HG02884 (cell line): Measurements from ENCODE around the gene COL5A1.
"Not testable (repeated sequence)": the region's sequence is repeated elsewhere in the genome, so short reads cannot be mapped to it uniquely, and the experiment has no call there.

Experiments
- ATAC-seq: cut with Tn5 transposase; IDR thresholded peaks from one replicate; pipeline ENCODE4 v1.9.1; 2021; ENCODE audit warnings: mild to moderate bottlenecking, moderate library complexity; ENCODE audit not compliant: unreplicated experiment

Gene COL5A1

DNA sequence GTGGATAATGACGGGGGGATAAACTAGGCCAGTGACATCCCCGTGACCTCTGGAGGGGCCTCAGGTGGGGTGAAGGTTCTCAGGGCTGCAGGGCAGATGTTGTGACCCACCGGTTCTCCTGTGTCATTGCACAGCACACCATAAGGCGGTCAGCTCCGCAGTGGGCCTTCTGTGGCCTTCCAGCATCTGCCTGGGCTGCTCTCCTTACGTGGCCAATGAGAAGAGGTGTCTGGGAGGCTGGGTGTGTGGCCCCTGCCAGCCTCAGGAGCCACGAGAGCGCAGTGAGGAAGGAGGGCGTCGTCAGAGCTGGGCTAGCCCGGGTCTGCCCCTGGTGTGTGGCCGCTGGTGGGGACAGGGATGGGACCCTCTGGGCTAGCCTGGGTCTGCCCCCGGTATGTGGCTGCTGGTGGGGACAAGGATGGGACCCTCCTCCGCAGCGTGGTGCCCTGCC is 48.7 kb downstream of the COL5A1 start:
- no peak for ATAC-seq

- no peak for ATAC-seq
Measured at GRCh38 chr9:134690946-134691694, 49.5 kb downstream of the COL5A1 start.

DNA sequence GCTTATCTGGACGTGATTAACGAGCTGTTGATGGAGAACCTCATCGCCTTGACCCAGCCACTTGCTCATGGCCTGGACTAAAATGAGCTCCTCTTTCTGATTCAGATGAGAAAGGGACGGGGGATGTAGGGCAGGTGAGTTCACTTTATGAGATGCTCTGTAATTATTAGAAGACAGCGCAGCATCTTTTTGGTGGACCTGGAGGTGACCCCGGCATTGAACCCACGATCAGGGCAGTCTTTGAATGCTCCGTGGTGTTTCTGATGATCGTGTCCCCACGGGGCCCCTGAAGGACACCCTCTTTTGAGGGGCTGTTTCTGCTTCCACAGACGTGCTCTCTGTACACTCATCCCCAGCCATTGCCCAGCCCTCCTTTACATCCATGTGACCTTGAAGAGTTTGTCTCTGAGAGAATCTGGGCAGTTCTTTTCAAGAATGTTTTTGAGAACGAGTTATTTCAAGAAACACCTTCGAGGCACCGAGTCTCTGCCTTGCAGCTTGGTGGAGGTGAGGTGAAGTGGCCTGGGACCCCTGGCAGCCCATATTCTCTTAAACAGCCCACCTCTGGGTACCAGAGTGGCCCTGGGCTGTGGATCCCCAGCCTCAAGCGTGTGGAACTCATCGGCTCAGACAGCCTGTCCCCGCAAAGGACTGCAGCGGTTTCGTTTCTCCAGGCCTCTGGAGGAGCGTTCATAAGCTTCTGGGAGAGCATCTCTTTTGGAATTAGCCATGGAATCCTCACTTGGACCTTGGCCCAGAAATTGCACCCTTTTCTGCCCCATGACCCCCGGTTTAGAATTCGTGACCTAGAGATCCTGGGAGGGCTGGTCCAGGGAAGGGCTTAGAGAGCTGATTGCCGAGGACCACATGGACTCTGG is 50.3 kb downstream of the COL5A1 start:
- ATAC-seq = no peak

DNA sequence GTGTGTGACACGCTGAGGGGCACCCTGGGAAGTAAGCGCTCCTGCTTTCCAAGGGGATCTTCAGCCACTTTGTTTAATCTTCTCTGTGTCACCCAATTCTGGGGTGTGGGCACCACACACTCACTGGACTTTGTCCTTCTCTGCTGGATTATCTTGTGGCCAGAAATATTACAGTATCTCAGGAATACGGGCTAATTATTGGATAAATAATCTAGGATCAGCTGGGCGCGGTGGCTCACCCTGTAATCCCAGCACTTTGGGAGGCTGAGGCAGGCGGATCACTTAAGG is 50.9 kb downstream of the COL5A1 start:
- no peak for ATAC-seq

DNA sequence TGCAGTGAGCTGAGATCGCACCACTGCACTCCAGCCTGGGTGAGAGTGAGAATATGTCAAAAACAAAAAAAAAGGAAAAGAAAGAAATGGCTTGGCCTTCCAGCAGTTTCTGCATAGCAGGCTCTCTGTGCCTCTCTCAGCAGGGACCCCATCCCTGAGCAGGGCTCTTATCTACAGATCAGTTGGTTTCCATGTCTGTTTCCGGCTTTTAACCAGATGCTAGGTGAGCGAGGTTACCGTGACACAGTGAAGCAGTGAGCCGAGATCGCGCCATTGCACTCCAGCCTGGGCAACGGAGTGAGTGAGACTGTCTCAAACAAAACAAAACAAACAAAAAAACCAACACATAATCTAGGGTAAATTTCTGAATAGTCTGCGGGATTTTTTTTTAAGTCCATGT is 51.4 kb downstream of the COL5A1 start:
- ATAC-seq = no peak

- ATAC-seq = no peak
Measured at GRCh38 chr9:134693641-134694367, 52.2 kb downstream of the COL5A1 start.

- no peak for ATAC-seq
Measured at GRCh38 chr9:134694368-134694665, 52.7 kb downstream of the COL5A1 start.

DNA sequence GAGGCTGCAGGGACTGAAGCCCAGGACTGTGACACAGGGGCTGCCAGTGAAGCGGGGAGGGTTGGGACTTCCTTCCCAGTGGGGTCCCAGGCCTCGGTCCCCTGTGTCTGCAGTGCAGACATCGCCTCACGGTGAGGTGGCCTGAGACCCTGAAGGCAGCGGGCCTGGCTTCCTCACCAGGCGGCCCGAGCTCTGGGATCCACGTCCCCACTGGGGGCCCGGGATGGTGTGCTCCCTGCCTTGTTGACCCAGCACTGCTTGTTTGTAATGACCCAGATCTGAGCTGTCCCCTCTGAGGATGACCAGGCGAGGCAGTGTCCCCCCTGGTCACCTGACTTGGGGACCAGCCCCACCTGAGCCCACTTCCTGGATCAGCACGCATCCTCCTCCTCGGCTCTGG is 53.1 kb downstream of the COL5A1 start:
- ATAC-seq = no peak

DNA sequence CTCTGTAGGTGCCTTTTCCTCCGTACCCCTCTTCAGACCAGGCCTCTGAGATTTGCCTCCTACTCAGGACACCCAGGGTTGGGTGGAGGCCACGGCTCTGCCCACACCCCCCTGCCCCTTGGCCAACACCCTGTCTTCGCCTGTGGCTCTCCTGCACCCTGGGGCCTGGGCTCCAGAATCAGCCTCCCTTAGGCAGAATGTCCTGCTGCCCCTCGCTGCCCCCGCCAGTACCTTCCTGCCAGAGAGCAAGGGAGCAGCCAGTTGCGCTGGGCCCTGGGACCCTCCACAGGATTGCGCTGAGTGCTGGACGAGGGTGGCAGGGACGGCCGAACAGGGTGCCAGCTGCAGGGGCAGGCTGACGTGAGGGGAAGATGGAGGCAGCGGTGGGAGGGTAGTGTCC is 53.5 kb downstream of the COL5A1 start:
- ATAC-seq = no peak

- no peak for ATAC-seq
Measured at GRCh38 chr9:134696433-134696832, 54.8 kb downstream of the COL5A1 start.

GRCh38 chr9:134698111-134698510 is 56.5 kb downstream of the COL5A1 start:
- no peak for ATAC-seq

DNA sequence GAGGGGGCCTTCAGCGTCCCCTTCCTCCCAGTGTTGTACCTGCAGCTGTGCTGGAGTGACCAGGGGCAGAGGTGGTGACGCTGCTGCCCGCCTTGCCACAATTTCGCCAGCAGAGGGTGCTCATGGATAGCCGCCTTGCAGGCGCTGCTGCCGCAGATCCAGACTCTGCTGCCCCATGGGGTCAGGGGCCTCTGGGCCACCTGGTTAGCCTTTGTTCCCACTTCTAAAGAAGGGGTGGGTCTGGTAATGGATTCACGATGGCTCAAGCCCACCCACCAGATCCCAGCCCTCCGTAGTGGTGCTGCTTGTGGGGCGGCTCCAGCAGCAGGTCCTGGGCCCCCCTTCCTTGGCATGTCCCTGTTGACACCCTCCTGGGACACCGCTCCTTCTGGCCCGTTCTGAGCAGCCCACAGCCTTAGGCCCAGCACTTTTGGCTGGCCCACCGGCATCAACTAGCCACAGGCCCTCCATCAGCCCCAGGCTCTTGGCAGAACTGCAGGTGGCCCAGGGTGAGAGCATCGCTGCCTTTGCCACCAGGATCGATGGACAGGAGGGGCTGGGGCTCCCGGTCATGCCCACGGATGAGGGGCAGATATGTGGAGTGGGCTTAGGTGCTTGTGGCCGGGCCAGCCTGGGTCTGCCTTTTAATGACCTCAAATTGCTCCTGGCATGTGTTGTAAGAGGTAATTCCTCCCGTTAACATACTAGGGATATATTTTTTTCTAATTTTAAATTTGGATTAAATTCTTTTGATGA is 57.2 kb downstream of the COL5A1 start:
- ATAC-seq = no peak

GRCh38 chr9:134699343-134699740 is 57.7 kb downstream of the COL5A1 start:
- ATAC-seq = no peak

GRCh38 chr9:134700636-134701350 is 59.2 kb downstream of the COL5A1 start:
- ATAC-seq = no peak

GRCh38 chr9:134701581-134702259 is 60.1 kb downstream of the COL5A1 start:
- ATAC-seq = no peak

DNA sequence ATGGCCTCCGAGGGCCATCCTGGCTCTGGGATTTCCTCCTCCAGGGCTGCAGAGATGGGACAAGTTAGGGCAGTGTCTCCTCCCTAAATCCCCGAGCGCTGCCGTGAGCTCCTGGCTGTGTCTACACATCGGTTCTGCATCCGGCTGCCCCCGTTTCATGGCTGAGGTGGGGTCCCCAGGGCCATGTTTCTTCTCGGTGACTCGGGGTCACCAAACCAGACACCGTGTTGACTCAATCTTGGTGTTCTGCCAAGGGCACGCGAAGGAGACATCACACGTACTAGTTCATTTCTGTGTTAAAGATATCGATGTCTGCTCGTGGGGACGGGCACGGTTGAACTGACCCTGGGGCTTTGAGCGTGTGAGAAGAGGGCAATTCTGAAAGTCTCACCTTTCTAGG is 60.7 kb downstream of the COL5A1 start:
- ATAC-seq = no peak

DNA sequence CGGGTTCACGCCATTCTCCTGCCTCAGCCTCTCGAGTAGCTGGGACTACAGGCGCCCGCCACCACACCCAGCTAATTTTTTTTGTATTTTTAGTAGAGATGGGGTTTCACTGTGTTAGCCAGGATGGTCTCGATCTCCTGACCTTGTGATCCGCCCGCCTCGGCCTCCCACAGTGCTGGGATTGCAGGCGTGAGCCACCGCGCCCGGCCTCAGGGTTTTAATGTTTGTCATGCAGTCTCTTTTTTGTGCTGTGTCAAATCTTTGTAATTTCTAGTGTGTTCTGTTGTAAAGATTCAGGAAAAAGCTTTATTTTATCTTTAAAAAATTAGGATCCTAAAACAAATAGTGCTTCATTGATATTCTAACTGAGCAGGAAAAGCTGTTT is 62.1 kb downstream of the COL5A1 start:
- ATAC-seq = not testable (repeated sequence)

- no peak for ATAC-seq
Measured at GRCh38 chr9:134704498-134704897, 62.9 kb downstream of the COL5A1 start.

- ATAC-seq = no peak
Measured at GRCh38 chr9:134705786-134706185, 64.2 kb downstream of the COL5A1 start.

DNA sequence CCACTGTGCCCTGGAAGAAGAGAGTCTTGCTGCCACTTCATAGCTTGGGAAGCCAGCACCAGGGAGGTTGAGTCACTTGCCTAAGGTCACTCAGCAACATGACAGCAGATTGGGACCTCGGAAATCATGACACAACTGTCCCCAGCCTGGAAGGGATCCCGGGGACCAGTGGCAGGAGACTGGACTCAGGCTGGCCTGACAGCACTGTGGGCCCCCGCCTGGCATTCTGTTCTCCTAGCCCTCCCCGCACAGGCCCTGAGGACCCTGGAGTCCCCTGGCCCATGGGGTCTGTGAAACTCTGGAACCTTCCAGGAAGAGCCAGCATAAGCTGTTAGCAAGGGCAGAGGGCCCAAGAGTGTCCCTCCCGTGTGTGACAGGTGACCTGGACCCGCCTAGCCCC is 64.9 kb downstream of the COL5A1 start:
- ATAC-seq = no peak
